ENCODE measurements around the gene TCL1B.
"Not testable (repeated sequence)": the region's sequence is repeated elsewhere in the genome, so short reads cannot be mapped to it uniquely, and the experiment has no call there.

The TCL1B gene

DNA sequence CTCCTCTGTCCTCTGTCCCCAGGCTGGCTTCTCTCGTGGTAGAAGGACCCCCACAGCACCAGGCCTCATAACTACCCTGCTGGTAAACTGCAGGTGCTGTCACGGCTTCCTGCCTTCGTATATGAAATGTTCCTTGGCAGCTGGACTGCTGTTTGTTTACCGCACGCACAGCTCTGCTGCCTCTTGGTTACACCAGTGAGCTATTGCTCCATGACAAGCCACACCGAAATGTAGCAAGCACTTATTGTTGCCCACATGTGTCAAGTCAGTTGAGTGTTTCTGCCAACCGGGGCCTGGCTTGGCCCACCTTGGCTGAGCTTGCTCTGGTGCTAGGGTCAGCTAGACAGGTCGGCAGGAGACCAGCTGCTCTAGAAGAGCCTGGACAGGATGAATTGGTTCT, 21.7 kb upstream of the TCL1B start:
- Histone ChIP-seq H3K27me3 (ENCODE audit: insufficient read depth, poor library complexity, severe bottlenecking) (peaks cover 17% of the 10 kb centered on the region), H3K4me3 (ENCODE audit: severe bottlenecking) (no peak overlapping the region), H3K4me1 (ENCODE audit: insufficient read depth, poor library complexity, severe bottlenecking) (no peaks in the 10 kb centered on the region), H3K9me3 (ENCODE audit: severe bottlenecking) (no peaks in the 10 kb centered on the region), H3K27ac (ENCODE audit: poor library complexity, severe bottlenecking) (no peak overlapping the region), H3K36me3 (ENCODE audit: low read depth) (no peaks in the 10 kb centered on the region)
- TF ChIP-seq, protein P1, sequence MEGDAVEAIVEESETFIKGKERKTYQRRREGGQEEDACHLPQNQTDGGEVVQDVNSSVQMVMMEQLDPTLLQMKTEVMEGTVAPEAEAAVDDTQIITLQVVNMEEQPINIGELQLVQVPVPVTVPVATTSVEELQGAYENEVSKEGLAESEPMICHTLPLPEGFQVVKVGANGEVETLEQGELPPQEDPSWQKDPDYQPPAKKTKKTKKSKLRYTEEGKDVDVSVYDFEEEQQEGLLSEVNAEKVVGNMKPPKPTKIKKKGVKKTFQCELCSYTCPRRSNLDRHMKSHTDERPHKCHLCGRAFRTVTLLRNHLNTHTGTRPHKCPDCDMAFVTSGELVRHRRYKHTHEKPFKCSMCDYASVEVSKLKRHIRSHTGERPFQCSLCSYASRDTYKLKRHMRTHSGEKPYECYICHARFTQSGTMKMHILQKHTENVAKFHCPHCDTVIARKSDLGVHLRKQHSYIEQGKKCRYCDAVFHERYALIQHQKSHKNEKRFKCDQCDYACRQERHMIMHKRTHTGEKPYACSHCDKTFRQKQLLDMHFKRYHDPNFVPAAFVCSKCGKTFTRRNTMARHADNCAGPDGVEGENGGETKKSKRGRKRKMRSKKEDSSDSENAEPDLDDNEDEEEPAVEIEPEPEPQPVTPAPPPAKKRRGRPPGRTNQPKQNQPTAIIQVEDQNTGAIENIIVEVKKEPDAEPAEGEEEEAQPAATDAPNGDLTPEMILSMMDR (IDR thresholded peaks at IDR 0.05; ENCODE audit: poor library complexity, severe bottlenecking), result no peak
- DNase-seq (ENCODE audit: low spot score), result no peak
- ATAC-seq (ENCODE audit: low read depth), result no peak

DNA sequence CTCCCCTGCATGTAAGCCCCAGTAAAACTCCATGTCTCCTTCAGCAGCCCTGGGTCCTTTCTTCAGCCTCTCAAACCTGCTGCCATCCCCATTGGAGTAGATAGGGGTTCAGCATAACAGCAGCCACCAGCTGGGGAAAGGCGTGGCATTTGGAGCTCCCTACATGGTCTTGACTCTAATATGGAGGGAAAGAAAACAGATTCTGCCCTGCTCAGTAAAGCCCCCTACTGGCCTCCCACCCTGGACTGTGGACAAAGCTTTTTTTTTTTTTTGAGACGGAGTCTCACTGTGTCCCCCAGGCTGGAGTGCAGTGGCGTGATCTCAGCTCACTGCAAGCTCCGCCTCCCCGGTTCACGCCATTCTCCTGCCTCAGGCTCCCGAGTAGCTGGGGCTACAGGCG, 20.7 kb upstream of the TCL1B start:
- not testable (repeated sequence) for H3K4me1 ChIP-seq (ENCODE audit: insufficient read depth, poor library complexity, severe bottlenecking); H3K4me3 ChIP-seq (ENCODE audit: severe bottlenecking); H3K27ac ChIP-seq (ENCODE audit: poor library complexity, severe bottlenecking); DNase-seq (ENCODE audit: low spot score); H3K9me3 ChIP-seq (ENCODE audit: severe bottlenecking); H3K36me3 ChIP-seq (ENCODE audit: low read depth); ATAC-seq (ENCODE audit: low read depth); H3K27me3 ChIP-seq (ENCODE audit: insufficient read depth, poor library complexity, severe bottlenecking)

DNA sequence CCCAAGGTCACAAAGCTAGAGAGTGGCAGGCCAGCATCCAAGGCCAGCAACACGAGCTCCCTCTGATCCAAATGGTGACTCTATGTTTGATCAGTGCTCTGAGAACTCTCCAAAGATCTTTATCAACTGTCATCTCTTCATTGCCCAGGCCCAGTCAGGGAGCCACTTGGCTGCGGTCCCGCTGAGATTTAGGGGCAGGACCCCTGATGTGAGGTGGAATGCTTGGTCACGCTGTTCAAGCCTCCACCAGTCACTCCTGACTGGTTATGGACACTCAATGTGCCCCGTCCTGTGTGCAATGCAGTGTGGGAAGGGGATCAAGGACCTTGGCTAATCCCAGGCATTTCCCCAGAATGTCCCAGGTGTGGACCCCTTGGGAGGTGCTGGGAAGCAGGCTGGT, 19.8 kb upstream of the TCL1B start:
- H3K36me3 ChIP-seq (ENCODE audit: low read depth), result no peaks in the 10 kb centered on the region
- TF ChIP-seq, protein P1 (IDR thresholded peaks at IDR 0.05; ENCODE audit: poor library complexity, severe bottlenecking), result no peak
- no peak for ATAC-seq (ENCODE audit: low read depth)
- no peaks in the 10 kb centered on the region for H3K9me3 ChIP-seq (ENCODE audit: severe bottlenecking)
- H3K4me1 ChIP-seq (ENCODE audit: insufficient read depth, poor library complexity, severe bottlenecking), result no peaks in the 10 kb centered on the region
- no peak overlapping the region for H3K4me3 ChIP-seq (ENCODE audit: severe bottlenecking)
- no peak overlapping the region for H3K27ac ChIP-seq (ENCODE audit: poor library complexity, severe bottlenecking)
- no peaks in the 10 kb centered on the region for H3K27me3 ChIP-seq (ENCODE audit: insufficient read depth, poor library complexity, severe bottlenecking)
- DNase-seq (ENCODE audit: low spot score), result no peak

DNA sequence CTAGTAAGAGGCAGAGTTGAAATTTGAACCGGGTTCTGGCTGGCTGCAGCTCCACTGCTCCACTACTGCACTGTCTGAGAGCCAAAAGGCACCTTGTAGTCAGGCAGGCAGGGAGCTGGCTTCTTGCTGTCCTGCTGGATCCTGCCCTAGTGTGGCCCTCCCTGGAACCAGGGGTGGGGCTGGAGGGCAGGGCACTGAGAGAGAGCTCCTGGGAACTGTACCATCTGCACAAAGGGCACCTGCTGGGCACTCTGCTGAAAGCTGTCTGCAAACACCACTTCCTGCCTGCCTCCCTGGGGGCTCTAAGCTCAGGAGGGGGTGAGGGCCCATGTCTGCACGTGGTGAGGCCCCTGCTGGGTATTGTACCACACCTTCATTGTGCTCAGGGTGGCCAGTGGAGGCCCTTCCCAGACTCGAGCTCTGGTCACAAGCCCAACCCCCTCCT, 19.0 kb upstream of the TCL1B start:
- ATAC-seq (ENCODE audit: low read depth) (no peak), DNase-seq (ENCODE audit: low spot score) (no peak)
- H3K27ac ChIP-seq (ENCODE audit: poor library complexity, severe bottlenecking), result no peak overlapping the region
- no peaks in the 10 kb centered on the region for H3K4me1 ChIP-seq (ENCODE audit: insufficient read depth, poor library complexity, severe bottlenecking)
- no peaks in the 10 kb centered on the region for H3K36me3 ChIP-seq (ENCODE audit: low read depth)
- H3K4me3 ChIP-seq (ENCODE audit: severe bottlenecking), result no peak overlapping the region
- no peaks in the 10 kb centered on the region for H3K9me3 ChIP-seq (ENCODE audit: severe bottlenecking)
- H3K27me3 ChIP-seq (ENCODE audit: insufficient read depth, poor library complexity, severe bottlenecking), result no peaks in the 10 kb centered on the region
- TF ChIP-seq, protein P1 (IDR thresholded peaks at IDR 0.05; ENCODE audit: poor library complexity, severe bottlenecking), result no peak

DNA sequence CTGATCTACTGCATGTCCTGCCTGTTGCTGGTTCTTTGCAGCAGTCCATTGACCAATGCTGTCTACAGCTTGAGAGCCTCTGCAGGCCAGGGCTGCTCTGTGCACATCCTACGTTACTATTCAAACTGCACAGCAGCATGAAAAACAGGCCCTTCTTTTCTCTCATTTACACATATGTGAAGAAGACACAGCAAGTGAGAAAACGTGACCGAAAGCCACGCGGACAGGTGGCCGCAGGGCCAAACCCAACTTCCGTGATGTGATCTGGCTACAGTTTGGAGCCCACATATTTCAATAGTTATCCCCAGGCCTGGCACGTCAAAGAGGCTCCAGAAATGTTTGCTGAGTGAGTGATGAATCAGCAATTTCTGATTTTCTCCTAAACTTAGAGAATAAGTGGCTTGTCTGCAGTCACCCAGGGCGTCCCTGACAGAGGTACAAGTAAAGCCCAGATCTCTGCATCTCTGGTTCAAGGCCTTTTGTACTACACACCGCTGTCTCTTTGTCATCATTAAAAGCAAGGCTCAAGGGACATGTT, 17.9 kb upstream of the TCL1B start:
- H3K4me1 ChIP-seq (ENCODE audit: insufficient read depth, poor library complexity, severe bottlenecking), result no peaks in the 10 kb centered on the region
- TF ChIP-seq, protein P1 (IDR thresholded peaks at IDR 0.05; ENCODE audit: poor library complexity, severe bottlenecking), result no peak
- H3K27ac ChIP-seq (ENCODE audit: poor library complexity, severe bottlenecking), result no peak overlapping the region
- no peak for ATAC-seq (ENCODE audit: low read depth)
- no peaks in the 10 kb centered on the region for H3K36me3 ChIP-seq (ENCODE audit: low read depth)
- no peak overlapping the region for H3K4me3 ChIP-seq (ENCODE audit: severe bottlenecking)
- H3K27me3 ChIP-seq (ENCODE audit: insufficient read depth, poor library complexity, severe bottlenecking), result no peaks in the 10 kb centered on the region
- H3K9me3 ChIP-seq (ENCODE audit: severe bottlenecking), result no peaks in the 10 kb centered on the region
- DNase-seq (ENCODE audit: low spot score), result no peak

Data from RWPE2 (cell line).